Activated CD4-positive, alpha-beta memory T cell treated with anti-CD3 and anti-CD28 coated beads for 36 hours (primary cell): ENCODE data around the gene GCFC2. TPM values are rescaled to one million over a fixed set of nuclear protein-coding genes. Genes with fewer than 3 reads are reported as not detected.

Experiments used
- CTCF ChIA-PET: fragments of 350-600 bp; sonication (Branson Sonifier 250); formaldehyde crosslinking; loops from one replicate; lab custom pipeline; 2021; ENCODE audit warnings: antibody characterized with exemption, inconsistent platforms; lab: Charles Lee
- POLR2A ChIA-PET: fragments of 350-600 bp; sonication (Branson Sonifier 250); formaldehyde crosslinking; loops from one replicate; lab custom pipeline; 2021; ENCODE audit warnings: antibody characterized with exemption; lab: Charles Lee
- DNase-seq: peaks from one replicate; pipeline ENCODE4 v3.0.0-alpha.2; 2020
- H3K27ac Mint-ChIP-seq: one replicate; pipeline ENCODE4 v1.8.0; 2021; ENCODE audit warnings: mixed read lengths
- H3K27me3 Mint-ChIP-seq: one replicate; pipeline ENCODE4 v1.8.0; 2021; ENCODE audit warnings: mixed read lengths
- H3K36me3 Mint-ChIP-seq: one replicate; pipeline ENCODE4 v1.8.0; 2021; ENCODE audit warnings: mixed read lengths
- H3K4me1 Mint-ChIP-seq: one replicate; pipeline ENCODE4 v1.8.0; 2021; ENCODE audit warnings: low read depth, mixed read lengths
- H3K4me3 Mint-ChIP-seq: one replicate; pipeline ENCODE4 v1.8.0; 2021; ENCODE audit warnings: mild to moderate bottlenecking, mixed read lengths
- H3K9me3 Mint-ChIP-seq: one replicate; pipeline ENCODE4 v1.8.0; 2021; ENCODE audit warnings: mixed read lengths
- intact Hi-C: fragments of 100-400 bp; cut with micrococcal nuclease; formaldehyde crosslinking; loops from one replicate; pipeline ENCODE4 v1.15.1; 2023
- total RNA-seq, 2 experiments: library from RNA; stranded (reverse); gene quantifications; one replicate each; pipeline ENCODE4 v1.2.3, GENCODE V29; 2021

GCFC2 gene
- total RNA-seq, 2 experiments from 2014 or later: 29.2 to 30.7 TPM

- peaks cover 16% of the 10 kb centered on the region for H3K36me3 Mint-ChIP-seq
- peak overlapping the region; percentile 90 for H3K4me3 Mint-ChIP-seq
- no peaks in the 10 kb centered on the region for H3K9me3 Mint-ChIP-seq
- peak overlapping the region; percentile 84 for H3K27ac Mint-ChIP-seq
- peaks cover 28% of the 10 kb centered on the region for H3K4me1 Mint-ChIP-seq
- CTCF ChIA-PET: interaction anchor here (0.9 to 1.9 kb wide), 5 partner anchors 9 to 64 kb away, joined by 3 to 10 read pairs (median 6); partner anchors contain the start of gene GCFC2
- no peak for DNase-seq
- intact Hi-C loops: loop anchor here (1.0 to 10.0 kb wide), 2 partner anchors 65 to 691 kb away; partner anchors contain the start of gene POLE4
- H3K27me3 Mint-ChIP-seq: no peaks in the 10 kb centered on the region
- POLR2A ChIA-PET: interaction anchor here (2.5 kb wide), 1 partner anchor 64 kb away, joined by 11 read pairs; the partner anchor contains the start of gene GCFC2
These were observed 64.6 kb downstream of the GCFC2 start for GRCh38 chr2:75646090-75646582.

- POLR2A ChIA-PET: interaction anchor here (2.5 kb wide), 1 partner anchor 65 kb away, joined by 11 read pairs; the partner anchor contains the start of gene GCFC2
- no peak overlapping the region for H3K4me3 Mint-ChIP-seq
- no peak overlapping the region for H3K27ac Mint-ChIP-seq
These were observed 65.1 kb downstream of the GCFC2 start for GRCh38 chr2:75645643-75646042.

GRCh38 chr2:75643980-75644379, 66.7 kb downstream of the GCFC2 start:
- CTCF ChIA-PET: interaction anchor here (1.4 kb wide), 1 partner anchor 16 kb away, joined by 3 read pairs; no protein-coding TSS in a partner anchor
- POLR2A ChIA-PET: no interaction called here
- Mint-ChIP-seq H3K36me3 (peaks cover 7% of the 10 kb centered on the region), H3K9me3 (no peaks in the 10 kb centered on the region), H3K4me1 (peaks cover 27% of the 10 kb centered on the region), H3K27me3 (peaks cover 5% of the 10 kb centered on the region), H3K4me3 (no peak overlapping the region), H3K27ac (no peak overlapping the region)
- intact Hi-C loops: loop anchor here (10.0 kb wide), 1 partner anchor 689 kb away; the partner anchor contains the start of gene POLE4
- DNase-seq: no peak

More at GRCh38 chr2:75645643-75646042, 65.1 kb downstream of the GCFC2 start:
- intact Hi-C loops: loop anchor here (1.0 to 10.0 kb wide), 2 partner anchors 66 to 691 kb away; partner anchors contain the start of gene POLE4
- Mint-ChIP-seq H3K27me3 (no peaks in the 10 kb centered on the region), H3K9me3 (no peaks in the 10 kb centered on the region), H3K36me3 (peaks cover 13% of the 10 kb centered on the region), H3K4me1 (peaks cover 30% of the 10 kb centered on the region)
- CTCF ChIA-PET: interaction anchor here (1.3 to 1.9 kb wide), 3 partner anchors 8 to 65 kb away, joined by 3 to 10 read pairs (median 6); partner anchors contain the start of gene GCFC2
- DNase-seq: no peak

GRCh38 chr2:75641587-75641986, 69.1 kb downstream of the GCFC2 start:
- no peaks in the 10 kb centered on the region for H3K9me3 Mint-ChIP-seq
- no peak overlapping the region for H3K4me3 Mint-ChIP-seq
- peaks cover 11% of the 10 kb centered on the region for H3K4me1 Mint-ChIP-seq
- DNase-seq: no peak
- peaks cover 15% of the 10 kb centered on the region for H3K27me3 Mint-ChIP-seq
- H3K27ac Mint-ChIP-seq: no peak overlapping the region
- H3K36me3 Mint-ChIP-seq: no peaks in the 10 kb centered on the region
- POLR2A ChIA-PET: no interaction called here
- intact Hi-C loops: loop anchor here (10.0 kb wide), 1 partner anchor 687 kb away; the partner anchor contains the start of gene POLE4
- CTCF ChIA-PET: interaction anchor here (0.9 to 5.1 kb wide), 9 partner anchors 9 to 37 kb away, joined by 3 to 53 read pairs (median 6); no protein-coding TSS in a partner anchor

GRCh38 chr2:75640621-75641121, 70.0 kb downstream of the GCFC2 start:
- Mint-ChIP-seq H3K27me3 (peaks cover 21% of the 10 kb centered on the region), H3K36me3 (no peaks in the 10 kb centered on the region), H3K27ac (no peak overlapping the region), H3K9me3 (no peaks in the 10 kb centered on the region), H3K4me1 (peaks cover 7% of the 10 kb centered on the region), H3K4me3 (no peak overlapping the region)
- POLR2A ChIA-PET: interaction anchor here (0.6 to 1.2 kb wide), 3 partner anchors 13 to 669 kb away, joined by 3 read pairs; no protein-coding TSS in a partner anchor
- CTCF ChIA-PET: interaction anchor here (0.6 to 5.1 kb wide), 15 partner anchors 10 to 117 kb away, joined by 3 to 53 read pairs (median 3); partner anchors contain the start of gene GCFC2
- DNase-seq: peak; percentile 67
- intact Hi-C loops: loop anchor here (1.0 to 10.0 kb wide), 2 partner anchors 37 to 686 kb away; partner anchors contain the start of gene POLE4

- Mint-ChIP-seq H3K4me1 (peaks cover 7% of the 10 kb centered on the region), H3K9me3 (no peaks in the 10 kb centered on the region), H3K36me3 (no peaks in the 10 kb centered on the region), H3K27ac (no peak overlapping the region), H3K4me3 (no peak overlapping the region), H3K27me3 (peaks cover 24% of the 10 kb centered on the region)
- intact Hi-C loops: no loop called here
- DNase-seq: no peak
- POLR2A ChIA-PET: no interaction called here
- CTCF ChIA-PET: interaction anchor here (1.0 to 5.1 kb wide), 3 partner anchors 9 to 41 kb away, joined by 4 to 53 read pairs (median 10); partner anchors contain the start of gene MRPL19
These were observed 73.1 kb downstream of the GCFC2 start for GRCh38 chr2:75637568-75637967.

GRCh38 chr2:75634945-75635344, 75.8 kb downstream of the GCFC2 start:
- H3K36me3 Mint-ChIP-seq: no peaks in the 10 kb centered on the region
- H3K4me3 Mint-ChIP-seq: no peak overlapping the region
- no peak overlapping the region for H3K27ac Mint-ChIP-seq
- intact Hi-C loops: no loop called here
- ChIA-PET POLR2A (no interaction called here), CTCF (interaction anchor here (1.1 to 2.0 kb wide), 3 partner anchors 11 to 42 kb away, joined by 3 to 6 read pairs (median 4); partner anchors contain the start of gene MRPL19)
- H3K27me3 Mint-ChIP-seq: peaks cover 27% of the 10 kb centered on the region
- no peak for DNase-seq
- no peaks in the 10 kb centered on the region for H3K9me3 Mint-ChIP-seq
- no peaks in the 10 kb centered on the region for H3K4me1 Mint-ChIP-seq

GRCh38 chr2:75633620-75634019, 77.1 kb downstream of the GCFC2 start:
- peaks cover 22% of the 10 kb centered on the region for H3K27me3 Mint-ChIP-seq
- ChIA-PET CTCF (interaction anchor here (1.1 kb wide), 1 partner anchor 43 kb away, joined by 4 read pairs; no protein-coding TSS in a partner anchor), POLR2A (no interaction called here)
- H3K4me3 Mint-ChIP-seq: no peak overlapping the region
- intact Hi-C loops: no loop called here
- H3K36me3 Mint-ChIP-seq: no peaks in the 10 kb centered on the region
- H3K4me1 Mint-ChIP-seq: no peaks in the 10 kb centered on the region
- no peak for DNase-seq
- no peaks in the 10 kb centered on the region for H3K9me3 Mint-ChIP-seq
- H3K27ac Mint-ChIP-seq: no peak overlapping the region

GRCh38 chr2:75632813-75633212, 77.9 kb downstream of the GCFC2 start:
- H3K36me3 Mint-ChIP-seq: no peaks in the 10 kb centered on the region
- no peak for DNase-seq
- no peak overlapping the region for H3K4me3 Mint-ChIP-seq
- no peaks in the 10 kb centered on the region for H3K4me1 Mint-ChIP-seq
- H3K9me3 Mint-ChIP-seq: no peaks in the 10 kb centered on the region
- ChIA-PET POLR2A (no interaction called here), CTCF (no interaction called here)
- intact Hi-C loops: no loop called here
- H3K27ac Mint-ChIP-seq: no peak overlapping the region
- peaks cover 23% of the 10 kb centered on the region for H3K27me3 Mint-ChIP-seq

GRCh38 chr2:75632091-75632701, 78.5 kb downstream of the GCFC2 start:
- CTCF ChIA-PET: no interaction called here
- H3K36me3 Mint-ChIP-seq: no peaks in the 10 kb centered on the region
- no peaks in the 10 kb centered on the region for H3K9me3 Mint-ChIP-seq
- no peak overlapping the region for H3K27ac Mint-ChIP-seq
- H3K4me1 Mint-ChIP-seq: no peaks in the 10 kb centered on the region
- POLR2A ChIA-PET: no interaction called here
- no peak overlapping the region for H3K4me3 Mint-ChIP-seq
- intact Hi-C loops: no loop called here
- peaks cover 16% of the 10 kb centered on the region for H3K27me3 Mint-ChIP-seq
- no peak for DNase-seq

- Mint-ChIP-seq H3K4me1 (no peaks in the 10 kb centered on the region), H3K27me3 (peaks cover 23% of the 10 kb centered on the region), H3K9me3 (no peaks in the 10 kb centered on the region), H3K36me3 (no peaks in the 10 kb centered on the region), H3K27ac (no peak overlapping the region), H3K4me3 (no peak overlapping the region)
- POLR2A ChIA-PET: interaction anchor here (1.1 kb wide), 1 partner anchor 12 kb away, joined by 3 read pairs; no protein-coding TSS in a partner anchor
- intact Hi-C loops: loop anchor here (1.0 kb wide), 1 partner anchor 164 kb away; no protein-coding TSS in a partner anchor
- CTCF ChIA-PET: interaction anchor here (0.6 to 3.0 kb wide), 14 partner anchors 9 to 709 kb away, joined by 3 to 29 read pairs (median 4); partner anchors contain the start of gene MRPL19
- peak; percentile 72 for DNase-seq
These were observed 82.7 kb downstream of the GCFC2 start for GRCh38 chr2:75627902-75628504.
